ENCODE data around the gene C16orf89.

The C16orf89 gene

GRCh38 chr16:5003828-5004227 lies 61.9 kb downstream of the C16orf89 start:
- H3K4me3 ChIP-seq = no peak overlapping the region
- H3K36me3 ChIP-seq (ENCODE audit: insufficient read depth, low read length) = no peaks in the 10 kb centered on the region
- DNase-seq (ENCODE audit: low read depth, low spot score) = no peak

GRCh38 chr16:5003211-5003610 lies 62.5 kb downstream of the C16orf89 start:
- no peak overlapping the region for H3K9ac ChIP-seq (ENCODE audit: insufficient read length)
- H3K9me3 ChIP-seq (ENCODE audit: low read depth, low read length) = no peaks in the 10 kb centered on the region
- TF ChIP-seq EZH2 (IDR thresholded peaks at IDR 0.05) (no peak), FOXP2 (optimal IDR thresholded peaks at IDR 0.05; ENCODE audit: control extremely low read depth, extremely low read length, insufficient read depth) (no peak), POLR2AphosphoS5 (IDR thresholded peaks at IDR 0.05; ENCODE audit: borderline replicate concordance, low read depth, low read length) (no peak)
- no peak overlapping the region for H3K27ac ChIP-seq
- no peak overlapping the region for H3K4me3 ChIP-seq
- DNase-seq (ENCODE audit: low read depth, low spot score) = no peak
- no peaks in the 10 kb centered on the region for H3K36me3 ChIP-seq (ENCODE audit: insufficient read depth, low read length)

More at GRCh38 chr16:5003828-5004227, 61.9 kb downstream of the C16orf89 start:
- no peak for TF ChIP-seq POLR2AphosphoS5 (IDR thresholded peaks at IDR 0.05; ENCODE audit: borderline replicate concordance, low read depth, low read length)
- TF ChIP-seq EZH2 (IDR thresholded peaks at IDR 0.05) = no peak
- no peak for TF ChIP-seq FOXP2 (optimal IDR thresholded peaks at IDR 0.05; ENCODE audit: control extremely low read depth, extremely low read length, insufficient read depth)
- Histone ChIP-seq H3K9me3 (ENCODE audit: low read depth, low read length) (no peaks in the 10 kb centered on the region), H3K9ac (ENCODE audit: insufficient read length) (no peak overlapping the region), H3K27ac (no peak overlapping the region)

GRCh38 chr16:5002699-5003143 lies 63.0 kb downstream of the C16orf89 start:
- TF ChIP-seq POLR2AphosphoS5 (IDR thresholded peaks at IDR 0.05; ENCODE audit: borderline replicate concordance, low read depth, low read length) (no peak), EZH2 (IDR thresholded peaks at IDR 0.05) (no peak), FOXP2 (optimal IDR thresholded peaks at IDR 0.05; ENCODE audit: control extremely low read depth, extremely low read length, insufficient read depth) (no peak)
- H3K36me3 ChIP-seq (ENCODE audit: insufficient read depth, low read length) = no peaks in the 10 kb centered on the region
- DNase-seq (ENCODE audit: low read depth, low spot score) = no peak
- H3K4me3 ChIP-seq = no peak overlapping the region
- no peak overlapping the region for H3K9ac ChIP-seq (ENCODE audit: insufficient read length)
- H3K9me3 ChIP-seq (ENCODE audit: low read depth, low read length) = no peaks in the 10 kb centered on the region
- no peak overlapping the region for H3K27ac ChIP-seq

DNA sequence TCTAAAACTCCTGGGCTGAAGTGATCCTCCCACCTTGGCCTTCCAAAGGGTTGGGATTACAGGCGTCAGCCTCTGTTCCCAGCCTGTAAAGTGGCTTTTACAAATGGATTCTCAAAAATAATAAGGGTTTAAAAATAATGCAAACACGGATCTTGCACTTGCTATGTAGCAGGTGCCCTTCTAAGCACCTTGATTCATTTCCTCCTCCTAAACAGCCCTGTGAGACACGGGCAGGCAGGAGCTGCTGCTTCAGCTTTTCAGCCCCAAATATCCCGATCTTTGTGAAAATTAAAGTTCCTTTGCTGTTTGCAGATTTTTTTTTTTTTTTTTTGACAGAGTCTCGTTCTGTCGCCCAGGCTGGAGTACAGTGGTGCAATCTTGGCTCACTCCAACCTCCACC lies 63.8 kb downstream of the C16orf89 start:
- Histone ChIP-seq H3K9me3 (ENCODE audit: low read depth, low read length) (no peaks in the 10 kb centered on the region), H3K4me3 (no peak overlapping the region), H3K27ac (no peak overlapping the region)

GRCh38 chr16:5001571-5001970 lies 64.2 kb downstream of the C16orf89 start:
- no peak for DNase-seq (ENCODE audit: low read depth, low spot score)
- H3K4me3 ChIP-seq = no peak overlapping the region
- H3K27ac ChIP-seq = no peak overlapping the region
- no peak overlapping the region for H3K9ac ChIP-seq (ENCODE audit: insufficient read length)
- H3K36me3 ChIP-seq (ENCODE audit: insufficient read depth, low read length) = no peaks in the 10 kb centered on the region
- no peaks in the 10 kb centered on the region for H3K9me3 ChIP-seq (ENCODE audit: low read depth, low read length)
- TF ChIP-seq EZH2 (IDR thresholded peaks at IDR 0.05) = no peak

More for the DNA sequence above, 63.8 kb downstream of the C16orf89 start:
- Histone ChIP-seq H3K36me3 (ENCODE audit: insufficient read depth, low read length) (no peaks in the 10 kb centered on the region), H3K9ac (ENCODE audit: insufficient read length) (no peak overlapping the region)
- no peak for TF ChIP-seq EZH2 (IDR thresholded peaks at IDR 0.05)
- TF ChIP-seq FOXP2 (optimal IDR thresholded peaks at IDR 0.05; ENCODE audit: control extremely low read depth, extremely low read length, insufficient read depth) = no peak
- TF ChIP-seq POLR2AphosphoS5 (IDR thresholded peaks at IDR 0.05; ENCODE audit: borderline replicate concordance, low read depth, low read length) = no peak
- no peak for DNase-seq (ENCODE audit: low read depth, low spot score)

DNA sequence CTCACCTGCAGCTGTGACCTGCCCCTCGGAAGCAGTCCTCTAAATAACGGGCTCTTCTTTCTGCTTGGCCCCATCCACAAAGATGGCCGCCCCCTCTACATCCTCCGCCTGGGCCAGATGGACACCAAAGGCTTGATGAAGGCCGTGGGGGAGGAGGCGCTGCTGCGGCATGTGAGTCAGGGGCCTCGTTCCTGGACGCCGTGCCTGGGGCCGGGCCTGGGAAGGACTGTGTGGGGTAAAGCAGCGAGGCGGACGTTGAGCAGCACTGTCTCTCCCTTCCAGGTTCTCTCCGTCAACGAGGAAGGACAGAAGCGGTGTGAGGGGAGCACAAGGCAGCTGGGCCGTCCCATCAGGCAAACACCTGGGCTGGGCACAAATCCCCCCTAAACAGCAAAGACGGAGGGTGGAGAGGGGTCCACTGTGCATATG lies 65.2 kb downstream of the C16orf89 start:
- H3K4me3 ChIP-seq = no peak overlapping the region
- no peaks in the 10 kb centered on the region for H3K9me3 ChIP-seq (ENCODE audit: low read depth, low read length)
- H3K36me3 ChIP-seq (ENCODE audit: insufficient read depth, low read length) = no peaks in the 10 kb centered on the region
- H3K27ac ChIP-seq = no peak overlapping the region
- TF ChIP-seq EZH2 (IDR thresholded peaks at IDR 0.05) (no peak), POLR2AphosphoS5 (IDR thresholded peaks at IDR 0.05; ENCODE audit: borderline replicate concordance, low read depth, low read length) (no peak), FOXP2 (optimal IDR thresholded peaks at IDR 0.05; ENCODE audit: control extremely low read depth, extremely low read length, insufficient read depth) (no peak)
- H3K9ac ChIP-seq (ENCODE audit: insufficient read length) = no peak overlapping the region
- no peak for DNase-seq (ENCODE audit: low read depth, low spot score)

DNA sequence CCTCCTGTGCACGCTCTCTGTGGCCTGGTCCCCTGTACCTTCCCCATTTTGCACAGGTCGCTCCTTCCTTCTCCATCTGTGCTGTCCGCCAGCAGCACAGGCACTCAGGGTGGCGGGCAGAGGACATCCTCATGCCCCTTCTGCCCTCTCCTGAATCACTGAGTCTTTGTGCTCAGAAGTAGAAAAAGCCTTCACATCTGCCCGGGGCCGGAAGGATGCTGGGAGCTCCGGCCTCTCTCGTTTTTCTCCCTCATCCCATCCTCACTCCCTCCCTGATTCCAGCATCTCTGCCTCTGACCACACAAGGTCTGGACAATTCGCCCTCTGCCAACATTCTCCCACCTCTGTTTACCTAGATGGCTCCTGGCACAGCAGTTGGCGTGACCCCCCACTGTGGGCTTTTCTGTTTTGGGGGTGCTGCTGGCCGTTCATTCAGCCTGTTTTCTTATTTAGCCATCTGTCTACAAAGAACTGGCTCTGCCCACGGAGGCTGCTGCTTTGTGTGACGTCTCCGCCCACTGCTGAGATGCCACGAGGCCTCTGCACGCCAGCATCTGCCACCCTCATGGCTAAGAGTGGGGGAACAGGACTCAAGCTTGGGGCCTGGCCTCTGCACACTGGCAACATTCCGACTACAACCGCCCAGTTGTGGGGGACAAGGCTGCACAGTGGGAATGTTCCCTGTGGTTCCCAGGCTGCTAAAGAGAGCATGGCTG lies 70.9 kb downstream of the C16orf89 start:
- Histone ChIP-seq H3K36me3 (ENCODE audit: insufficient read depth, low read length) (no peaks in the 10 kb centered on the region), H3K27ac (no peak overlapping the region), H3K4me3 (no peak overlapping the region), H3K9me3 (ENCODE audit: low read depth, low read length) (no peaks in the 10 kb centered on the region), H3K9ac (ENCODE audit: insufficient read length) (no peak overlapping the region)
- no peak for TF ChIP-seq POLR2AphosphoS5 (IDR thresholded peaks at IDR 0.05; ENCODE audit: borderline replicate concordance, low read depth, low read length)
- no peak for TF ChIP-seq FOXP2 (optimal IDR thresholded peaks at IDR 0.05; ENCODE audit: control extremely low read depth, extremely low read length, insufficient read depth)
- no peak for TF ChIP-seq EZH2 (IDR thresholded peaks at IDR 0.05)
- no peak for DNase-seq (ENCODE audit: low read depth, low spot score)
